ENCODE data around the gene FITM2.

DNA sequence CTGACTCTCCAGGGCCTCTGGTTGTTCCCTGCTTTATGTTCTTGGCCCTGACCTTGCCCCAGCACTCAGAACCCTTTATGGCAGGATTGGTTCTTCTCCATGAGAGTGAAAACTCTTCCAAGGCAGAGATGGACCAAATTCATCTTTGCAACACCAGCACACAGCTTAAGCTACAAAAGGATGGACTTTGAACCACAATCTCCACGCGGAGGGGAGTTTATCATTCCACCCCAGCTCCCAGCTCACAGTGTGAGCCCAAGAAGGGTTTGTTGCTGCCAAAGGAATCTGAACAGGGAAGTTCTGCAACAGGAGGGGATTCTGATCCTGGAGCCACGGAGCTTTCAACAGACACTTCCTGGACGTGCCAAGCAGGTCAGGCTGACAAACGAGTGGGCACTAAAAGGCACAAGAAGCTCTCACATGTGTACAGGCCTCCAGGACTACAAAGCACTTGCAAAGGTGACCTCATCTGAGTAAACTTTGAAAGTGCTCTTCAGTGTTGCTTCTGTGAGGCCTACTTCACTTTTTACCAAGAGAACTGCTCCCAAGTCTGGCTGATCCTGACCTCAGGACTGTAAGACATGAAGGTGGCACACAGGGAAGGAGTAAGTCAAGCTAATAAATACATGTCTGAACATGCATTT, 8.9 kb downstream of the FITM2 start:
- TF ChIP-seq POLR2A (IDR thresholded peaks at IDR 0.05; ENCODE audit: low read length) (no peak), GATA1 (IDR thresholded peaks at IDR 0.05; ENCODE audit: low read depth, low read length) (no peak)

Data from erythroblast (primary cell).